ENCODE data around the gene ZNF219.
"Not testable (repeated sequence)": the region's sequence is repeated elsewhere in the genome, so short reads cannot be mapped to it uniquely, and the experiment has no call there.

ZNF219 gene

GRCh38 chr14:21040941-21041340, 57.5 kb downstream of the ZNF219 start:
- not testable (repeated sequence) for FAIRE-seq

DNA sequence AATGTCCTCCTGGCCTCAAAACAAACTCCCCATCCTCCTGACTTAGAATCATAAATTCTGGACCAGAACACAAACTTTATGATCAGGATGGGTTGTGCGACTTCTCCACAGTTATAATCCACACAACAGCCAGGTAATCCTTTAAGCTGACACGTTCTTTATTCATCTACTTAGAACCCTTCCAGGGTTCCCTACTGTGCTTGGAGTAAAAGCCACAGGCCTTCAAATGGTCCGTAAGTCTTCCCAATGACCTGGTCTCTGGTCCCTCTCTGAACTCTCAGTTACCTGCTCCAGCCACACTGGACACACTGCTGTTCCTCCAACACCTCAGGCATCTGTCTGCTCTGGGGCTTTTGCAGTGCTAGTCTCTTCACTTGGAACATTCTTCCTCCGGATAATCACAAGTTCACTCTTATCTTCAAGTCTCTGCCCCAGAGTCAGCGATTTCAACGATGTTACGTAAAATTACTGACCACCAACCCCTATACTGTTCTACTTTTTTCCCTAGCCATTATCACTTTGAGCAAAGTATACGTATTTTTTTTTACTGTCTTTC, 58.0 kb downstream of the ZNF219 start:
- no peak for FAIRE-seq

Measured in colon (tissue), 2 donors.